ENCODE data around the gene ABCA7.
A peak's percentile ranks its signal among the peaks of the same experiment; 100 is the strongest.

ABCA7 gene

DNA sequence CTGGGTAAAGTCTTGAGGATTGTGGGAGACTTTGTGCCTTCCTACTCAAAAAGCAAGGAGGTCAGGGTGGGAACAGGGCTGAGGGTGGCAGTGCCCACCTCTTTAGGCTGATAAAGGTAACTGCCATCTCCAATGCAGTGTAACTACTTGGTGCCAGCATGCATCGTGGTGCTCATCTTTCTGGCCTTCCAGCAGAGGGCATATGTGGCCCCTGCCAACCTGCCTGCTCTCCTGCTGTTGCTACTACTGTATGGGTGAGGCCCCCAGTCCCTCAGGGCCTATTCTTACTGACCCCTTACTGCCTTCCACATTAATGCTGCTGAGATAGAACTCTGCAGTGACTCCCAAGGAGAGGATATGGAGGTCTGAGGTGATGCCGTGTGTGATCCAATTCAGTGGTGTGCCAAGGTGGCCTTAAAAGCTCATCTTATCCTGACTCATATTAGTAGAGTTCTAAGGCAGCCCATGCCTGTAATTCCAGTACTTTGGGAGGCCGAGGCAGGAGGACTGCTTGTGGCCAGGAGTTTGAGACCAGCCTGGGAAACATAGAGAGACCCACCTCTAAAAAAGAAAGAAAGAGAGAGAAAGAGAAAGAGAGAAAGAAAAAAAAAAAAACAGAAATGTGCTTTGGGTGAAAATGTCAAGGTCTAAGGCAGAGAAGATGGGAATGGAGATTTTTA, 17.4 kb downstream of the ABCA7 start:
- peak; percentile 40 for DNase-seq (ENCODE audit: low read depth)

DNA sequence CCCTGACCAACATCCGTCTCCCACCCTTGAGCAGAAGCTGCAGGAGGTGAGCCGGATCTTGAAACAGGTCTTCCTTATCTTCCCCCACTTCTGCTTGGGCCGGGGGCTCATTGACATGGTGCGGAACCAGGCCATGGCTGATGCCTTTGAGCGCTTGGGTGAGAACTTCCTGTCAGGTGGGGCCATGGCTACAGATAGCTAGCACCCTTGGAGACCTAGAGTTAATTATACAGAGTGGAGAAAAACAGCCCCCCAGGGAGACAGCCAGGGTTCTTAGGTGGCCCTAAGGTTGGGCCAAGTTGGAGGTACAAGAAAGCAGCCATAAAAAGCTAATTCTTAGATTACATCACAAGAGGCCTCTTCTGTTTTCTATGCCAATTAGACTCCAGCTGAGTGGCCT, 18.2 kb downstream of the ABCA7 start:
- no peak for DNase-seq (ENCODE audit: low read depth)

DNA sequence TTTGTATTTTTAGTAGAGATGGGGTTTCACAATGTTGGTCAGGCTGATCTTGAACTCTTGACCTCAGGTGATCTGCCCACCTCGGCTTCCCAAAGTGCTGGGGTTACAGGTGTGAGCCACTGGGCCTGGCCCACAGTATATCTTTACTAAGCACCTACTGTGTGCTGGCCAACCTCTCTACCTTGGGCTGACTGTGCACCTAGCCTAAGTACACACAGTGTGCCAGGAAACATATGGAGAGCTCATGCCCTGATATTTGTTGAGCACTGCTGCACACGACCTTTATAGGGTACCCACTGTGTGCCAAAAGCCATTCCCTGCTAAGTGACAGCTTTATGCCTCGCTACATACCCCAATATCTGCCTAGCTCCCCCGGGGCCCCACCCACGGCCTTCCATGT, 20.8 kb downstream of the ABCA7 start:
- no peak for DNase-seq (ENCODE audit: low read depth)

DNA sequence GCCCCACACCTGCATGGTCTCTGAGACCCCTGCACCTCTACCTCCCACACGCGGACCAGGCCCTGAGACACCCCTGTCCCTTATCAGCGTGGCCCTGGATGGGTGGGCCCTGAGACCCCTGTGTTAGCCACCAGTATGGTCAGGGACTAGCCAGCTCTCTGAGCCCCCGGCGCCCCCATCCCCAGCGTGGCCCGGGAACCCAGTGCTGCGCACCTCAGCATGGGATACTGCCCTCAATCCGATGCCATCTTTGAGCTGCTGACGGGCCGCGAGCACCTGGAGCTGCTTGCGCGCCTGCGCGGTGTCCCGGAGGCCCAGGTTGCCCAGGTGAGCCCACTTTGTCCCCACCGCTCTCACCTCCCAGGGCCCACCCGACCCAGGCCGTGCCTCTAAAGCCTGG, 22.1 kb downstream of the ABCA7 start:
- DNase-seq (ENCODE audit: low read depth), result no peak

DNA sequence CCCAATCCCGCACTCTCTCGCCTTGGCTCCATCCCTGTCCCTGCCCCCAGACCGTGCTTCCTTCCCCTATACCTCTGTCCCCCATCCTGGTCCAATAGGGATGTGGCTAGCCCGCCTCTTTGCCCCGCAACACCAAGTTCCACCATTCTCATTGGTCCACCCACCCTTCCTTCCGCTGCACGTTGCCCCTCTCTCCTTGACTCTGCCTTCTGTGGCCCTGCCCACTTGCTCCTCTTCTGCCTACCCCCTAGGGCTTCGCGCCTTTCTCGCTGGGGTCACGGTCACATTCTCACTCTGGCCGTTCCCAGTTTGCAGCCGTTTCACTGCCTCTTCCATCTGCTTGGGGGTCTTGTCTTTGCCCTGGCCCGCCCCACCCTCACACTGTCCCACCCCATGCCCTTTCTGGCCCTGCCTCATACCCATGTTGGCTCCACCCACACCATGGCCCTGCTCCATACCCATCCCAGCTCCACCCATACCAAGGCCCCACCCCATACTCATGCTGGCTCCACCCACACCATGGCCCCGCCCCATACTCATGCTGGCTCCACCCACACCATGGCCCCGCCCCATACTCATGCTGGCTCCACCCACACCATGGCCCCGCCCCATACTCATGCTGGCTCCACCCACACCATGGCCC, 22.6 kb downstream of the ABCA7 start:
- DNase-seq (ENCODE audit: low read depth), result no peak

DNA sequence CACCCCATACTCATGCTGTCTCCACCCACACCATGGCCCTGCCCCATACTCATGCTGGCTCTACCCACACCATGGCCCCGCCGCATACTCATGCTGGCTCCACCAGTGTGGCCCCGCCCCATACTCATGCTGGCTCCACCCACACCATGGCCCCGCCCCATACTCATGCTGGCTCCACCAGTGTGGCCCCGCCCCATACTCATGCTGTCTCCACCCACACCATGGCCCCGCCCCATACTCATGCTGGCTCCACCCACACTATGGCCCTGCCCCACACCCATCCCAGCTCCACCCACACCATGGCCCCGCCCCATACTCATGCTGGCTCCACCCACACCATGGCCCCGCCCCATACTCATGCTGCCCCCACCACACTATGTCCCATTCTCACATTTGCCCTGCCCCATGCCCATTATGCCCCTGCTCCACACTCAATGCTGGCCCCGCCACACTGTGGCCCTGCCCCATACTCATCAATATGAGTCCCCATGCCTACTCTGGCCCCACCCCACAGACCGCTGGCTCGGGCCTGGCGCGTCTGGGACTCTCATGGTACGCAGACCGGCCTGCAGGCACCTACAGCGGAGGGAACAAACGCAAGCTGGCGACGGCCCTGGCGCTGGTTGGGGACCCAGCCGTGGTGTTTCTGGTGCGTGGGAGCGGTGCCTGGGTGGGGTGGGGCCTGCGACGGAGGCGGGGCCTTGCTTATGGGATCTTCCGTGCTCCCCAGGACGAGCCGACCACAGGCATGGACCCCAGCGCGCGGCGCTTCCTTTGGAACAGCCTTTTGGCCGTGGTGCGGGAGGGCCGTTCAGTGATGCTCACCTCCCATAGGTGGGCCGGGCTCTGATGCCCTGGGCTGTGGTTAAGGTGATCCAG, 23.4 kb downstream of the ABCA7 start:
- no peak for DNase-seq (ENCODE audit: low read depth)

DNA sequence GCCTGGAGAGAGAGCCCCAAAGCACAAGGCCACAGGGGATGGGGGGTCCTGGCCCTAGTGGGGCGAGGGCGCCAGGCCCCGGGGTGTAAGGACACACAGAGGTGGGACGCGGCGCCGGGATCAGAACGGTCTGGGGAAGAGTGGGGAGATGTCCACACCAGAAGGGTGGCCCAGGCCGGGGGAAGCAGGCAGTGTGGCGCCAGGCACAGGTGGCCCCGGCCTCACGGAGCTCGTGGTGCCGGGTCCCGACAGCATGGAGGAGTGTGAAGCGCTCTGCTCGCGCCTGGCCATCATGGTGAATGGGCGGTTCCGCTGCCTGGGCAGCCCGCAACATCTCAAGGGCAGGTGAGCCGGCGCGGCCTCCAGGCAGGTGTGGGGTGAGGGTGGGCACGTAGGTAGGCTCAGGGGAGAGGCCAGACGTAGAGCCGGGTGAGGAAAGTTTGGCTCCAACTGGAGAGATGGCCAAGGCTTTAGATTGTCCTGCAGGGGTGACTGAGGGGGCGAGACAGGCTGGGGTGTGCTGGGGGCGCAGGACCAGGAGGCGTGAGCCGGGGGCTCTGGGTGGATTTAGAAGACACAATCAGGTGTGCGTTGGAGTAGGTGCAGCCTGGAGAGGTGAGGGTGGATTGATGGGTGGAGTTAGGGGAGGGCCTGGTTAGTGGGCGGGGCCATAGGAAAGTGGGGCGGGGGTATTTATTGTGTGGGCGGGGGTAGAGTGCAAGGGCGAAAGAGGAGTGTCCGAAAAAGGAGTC, 24.2 kb downstream of the ABCA7 start:
- DNase-seq (ENCODE audit: low read depth), result no peak

DNA sequence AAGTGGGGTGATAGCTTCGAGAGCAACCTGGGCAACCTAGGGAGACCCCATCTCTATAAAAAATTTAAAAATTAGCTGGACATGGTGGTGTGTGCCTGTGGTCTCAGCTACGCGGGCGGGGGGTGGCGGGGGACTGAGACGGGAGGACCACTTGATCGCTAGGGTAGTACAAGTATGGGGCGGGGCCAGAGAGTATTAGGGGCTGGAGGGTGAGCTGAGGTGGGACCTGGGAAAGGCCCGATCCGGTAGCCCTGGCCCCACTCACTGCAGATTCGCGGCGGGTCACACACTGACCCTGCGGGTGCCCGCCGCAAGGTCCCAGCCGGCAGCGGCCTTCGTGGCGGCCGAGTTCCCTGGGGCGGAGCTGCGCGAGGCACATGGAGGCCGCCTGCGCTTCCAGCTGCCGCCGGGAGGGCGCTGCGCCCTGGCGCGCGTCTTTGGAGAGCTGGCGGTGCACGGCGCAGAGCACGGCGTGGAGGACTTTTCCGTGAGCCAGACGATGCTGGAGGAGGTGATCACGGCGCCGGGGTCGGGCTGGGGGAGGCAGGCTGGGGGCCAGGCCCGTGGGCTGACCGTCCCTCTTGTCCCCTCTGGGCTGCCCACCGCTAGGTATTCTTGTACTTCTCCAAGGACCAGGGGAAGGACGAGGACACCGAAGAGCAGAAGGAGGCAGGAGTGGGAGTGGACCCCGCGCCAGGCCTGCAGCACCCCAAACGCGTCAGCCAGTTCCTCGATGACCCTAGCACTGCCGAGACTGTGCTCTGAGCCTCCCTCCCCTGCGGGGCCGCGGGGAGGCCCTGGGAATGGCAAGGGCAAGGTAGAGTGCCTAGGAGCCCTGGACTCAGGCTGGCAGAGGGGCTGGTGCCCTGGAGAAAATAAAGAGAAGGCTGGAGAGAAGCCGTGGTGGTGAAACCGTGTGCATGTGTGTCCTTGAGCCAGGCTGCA, 25.0 kb downstream of the ABCA7 start:
- peak; percentile 59 for DNase-seq (ENCODE audit: low read depth)

DNA sequence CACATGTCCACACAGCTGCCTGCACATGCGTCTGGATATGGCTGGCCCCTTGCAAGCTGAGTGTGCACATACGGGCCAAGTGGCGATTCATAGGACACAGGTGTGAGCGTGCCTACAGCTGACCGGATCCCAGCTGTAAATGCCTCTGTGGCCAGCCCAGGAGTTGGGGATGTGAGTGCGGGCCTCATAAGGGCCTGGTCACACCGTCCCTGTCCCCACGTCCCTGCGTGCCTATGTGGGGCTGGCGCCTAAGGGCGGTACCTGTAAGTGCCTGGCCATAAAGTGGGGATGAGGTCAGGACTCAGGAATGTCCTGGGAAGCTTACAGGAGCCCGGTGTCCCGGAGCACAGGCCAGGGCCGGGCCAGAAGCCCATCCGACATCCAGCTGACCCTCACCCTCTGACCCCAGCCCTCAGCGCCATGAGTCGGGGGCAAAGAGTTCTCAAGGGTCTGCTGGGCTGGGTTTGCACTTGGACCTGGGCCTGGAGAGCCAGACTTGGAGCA, 25.8 kb downstream of the ABCA7 start:
- no peak for DNase-seq (ENCODE audit: low read depth)

DNA sequence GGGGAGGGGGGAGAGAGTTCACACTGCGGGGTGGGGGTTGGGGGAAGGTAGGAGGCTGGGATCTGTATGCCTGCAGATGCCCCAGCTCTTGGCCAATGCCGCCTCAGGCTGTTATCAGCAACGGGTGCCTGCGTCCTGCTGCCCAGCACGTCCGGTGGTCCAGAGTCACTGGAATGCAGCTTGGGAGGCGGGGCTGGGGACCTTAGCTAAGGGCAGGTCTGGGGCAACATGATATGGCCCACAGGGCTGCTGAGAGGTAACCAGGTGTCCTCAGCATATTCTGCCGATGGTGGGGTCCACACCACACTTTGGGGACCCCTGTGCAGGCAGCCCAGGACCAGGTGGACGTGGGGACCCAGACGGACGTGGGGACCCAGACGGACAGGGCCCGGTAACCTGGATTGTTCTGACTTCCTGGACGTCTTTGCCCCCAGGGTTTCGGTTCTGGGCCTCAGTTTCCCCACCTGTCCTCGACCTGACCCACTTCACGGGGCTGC, 26.4 kb downstream of the ABCA7 start:
- no peak for DNase-seq (ENCODE audit: low read depth)

DNA sequence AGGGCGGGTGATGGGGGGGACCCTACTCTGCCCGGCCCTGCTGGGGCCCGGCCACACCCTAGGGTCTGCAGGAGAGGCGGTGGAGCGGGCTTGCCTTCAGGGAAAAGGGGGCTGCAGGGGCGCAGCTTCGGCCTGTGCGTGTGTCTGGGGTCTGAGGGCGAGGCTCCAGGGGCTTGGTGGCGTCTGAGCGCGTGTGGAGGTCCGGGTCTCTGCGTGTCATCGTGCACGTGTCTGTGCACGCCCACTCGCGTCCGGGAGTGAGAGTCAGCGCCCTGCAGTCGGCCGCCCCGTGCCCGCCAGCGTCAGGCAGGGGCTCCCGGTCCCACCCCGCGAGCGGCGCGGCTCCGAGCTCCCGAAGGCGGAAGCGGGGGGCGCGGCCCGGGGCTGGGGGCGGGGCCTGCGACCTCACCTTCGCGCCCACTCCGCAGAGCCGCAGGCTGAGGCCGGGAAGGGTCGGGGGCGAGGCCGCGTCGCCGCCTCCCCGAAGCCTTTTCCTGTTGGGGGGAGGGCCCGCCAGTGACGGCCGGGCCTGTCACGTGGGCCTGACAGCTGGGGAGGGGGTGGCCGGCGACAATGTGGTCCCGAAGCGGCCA, 26.9 kb downstream of the ABCA7 start, which contains the start of gene ARHGAP45:
TSS of gene ARHGAP45 (plus strand) at position 420 of the 593 bp plus-strand sequence. CDS start 239 bp downstream, outside the sequence.
- DNase-seq (ENCODE audit: low read depth), result no peak

DNA sequence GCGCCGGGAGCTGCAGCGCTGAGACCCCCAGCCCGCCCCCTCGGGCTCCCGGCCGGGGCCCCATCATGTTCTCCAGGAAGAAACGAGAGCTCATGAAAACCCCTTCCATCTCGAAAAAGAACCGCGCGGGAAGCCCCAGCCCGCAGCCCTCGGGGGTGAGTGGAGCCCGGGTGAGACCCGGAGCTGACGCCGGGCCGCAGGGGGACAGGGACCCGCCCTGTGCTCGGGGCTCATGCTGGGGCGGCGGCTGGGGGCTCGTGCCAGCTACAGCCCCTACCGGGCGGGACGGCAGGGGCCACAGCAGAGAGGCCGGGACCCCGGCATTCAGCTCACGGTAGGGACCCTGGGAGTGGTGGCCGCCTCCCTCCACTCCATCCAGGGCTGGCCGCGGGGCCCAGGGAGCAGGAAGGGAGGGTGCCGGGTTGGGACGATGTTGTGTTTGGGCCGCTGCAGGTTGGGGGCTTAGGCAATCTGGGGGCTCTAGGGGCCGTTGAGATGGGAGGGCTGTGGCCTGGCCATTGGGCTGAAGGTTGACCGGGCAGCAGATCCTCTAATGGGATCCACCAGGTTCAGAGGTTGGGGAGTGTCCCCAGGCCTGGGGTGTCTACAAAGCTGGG, 27.5 kb downstream of the ABCA7 start:
- no peak for DNase-seq (ENCODE audit: low read depth)

DNA sequence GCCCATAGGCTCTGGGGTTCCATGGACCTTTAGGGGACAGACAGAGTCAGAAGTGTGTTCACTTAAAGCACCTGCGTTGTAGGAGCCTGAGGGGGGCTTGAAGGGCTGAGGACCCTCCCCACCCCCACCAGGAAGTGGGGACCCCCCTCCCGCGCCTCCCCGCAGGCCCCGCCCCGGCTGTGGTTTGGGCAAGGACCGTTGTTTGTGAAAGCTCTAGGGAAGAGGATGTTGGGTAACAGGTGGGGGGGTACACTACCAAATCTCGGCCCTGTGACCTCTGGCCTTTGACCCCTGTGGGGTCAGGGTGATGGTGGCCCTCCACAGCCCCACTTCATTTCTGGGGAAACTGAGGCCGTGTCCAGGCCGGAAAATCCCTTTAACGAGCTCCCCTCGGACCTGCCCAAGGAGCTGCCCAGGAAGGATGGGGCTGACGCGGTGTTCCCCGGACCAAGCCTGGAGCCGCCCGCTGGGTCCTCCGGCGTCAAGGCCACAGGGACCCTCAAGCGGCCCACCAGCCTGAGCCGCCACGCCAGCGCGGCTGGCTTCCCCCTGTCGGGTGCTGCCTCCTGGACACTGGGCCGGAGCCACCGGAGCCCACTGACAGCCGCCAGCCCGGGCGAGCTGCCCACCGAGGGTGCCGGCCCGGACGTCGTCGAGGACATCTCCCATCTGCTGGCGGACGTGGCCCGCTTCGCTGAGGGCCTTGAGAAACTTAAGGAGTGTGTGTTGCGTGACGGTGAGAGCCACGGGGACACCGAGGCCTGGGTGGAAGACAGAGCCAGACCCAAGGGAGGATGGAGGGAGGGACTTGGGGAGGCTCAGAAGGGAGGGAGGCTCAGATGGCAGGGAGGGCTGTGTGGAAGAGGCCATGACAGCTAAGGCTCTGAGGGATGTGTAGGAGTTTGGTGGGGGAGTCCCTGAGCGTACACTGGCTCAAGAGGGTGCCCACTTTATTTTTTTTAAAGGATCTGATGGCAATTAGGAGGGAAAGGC, 28.4 kb downstream of the ABCA7 start:
- no peak for DNase-seq (ENCODE audit: low read depth)

DNA sequence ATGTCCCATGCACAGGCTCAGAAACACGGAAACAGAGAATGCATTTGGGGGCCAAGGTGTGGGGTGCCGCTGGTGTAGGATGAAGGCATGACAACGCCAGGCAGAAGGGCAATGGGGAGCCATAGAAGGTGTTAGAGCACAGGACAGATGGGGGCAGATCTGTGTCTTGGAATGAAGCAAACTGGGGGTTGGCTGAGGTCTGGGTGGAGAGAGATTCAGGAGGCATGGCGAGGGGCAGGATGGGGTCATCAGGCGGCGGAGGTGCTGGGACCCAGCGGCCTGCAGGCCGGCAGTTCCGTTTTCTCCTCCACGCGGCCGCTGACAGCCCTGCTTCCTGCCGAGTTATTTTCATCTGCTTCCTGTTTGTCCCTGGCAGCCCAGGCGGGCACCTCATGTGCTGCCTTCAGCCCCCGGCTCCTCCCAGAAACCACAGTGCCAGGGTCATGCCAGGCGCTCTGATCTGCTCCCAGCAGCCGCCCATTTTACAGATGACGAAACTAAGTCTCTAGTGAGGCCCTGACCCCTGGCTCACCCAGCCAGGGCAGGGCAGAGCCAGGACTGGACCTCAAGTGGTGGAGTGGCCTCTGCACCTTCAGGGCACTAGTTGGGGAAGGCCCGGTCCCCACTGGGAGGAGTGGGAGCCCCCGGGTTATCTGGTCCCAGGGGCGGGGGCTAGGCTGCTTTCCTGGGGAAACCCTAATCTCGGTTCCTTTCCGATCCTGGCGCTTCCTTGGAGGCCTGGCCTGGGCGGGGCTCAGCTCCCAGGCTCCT, 29.3 kb downstream of the ABCA7 start:
- DNase-seq (ENCODE audit: low read depth), result no peak

DNA sequence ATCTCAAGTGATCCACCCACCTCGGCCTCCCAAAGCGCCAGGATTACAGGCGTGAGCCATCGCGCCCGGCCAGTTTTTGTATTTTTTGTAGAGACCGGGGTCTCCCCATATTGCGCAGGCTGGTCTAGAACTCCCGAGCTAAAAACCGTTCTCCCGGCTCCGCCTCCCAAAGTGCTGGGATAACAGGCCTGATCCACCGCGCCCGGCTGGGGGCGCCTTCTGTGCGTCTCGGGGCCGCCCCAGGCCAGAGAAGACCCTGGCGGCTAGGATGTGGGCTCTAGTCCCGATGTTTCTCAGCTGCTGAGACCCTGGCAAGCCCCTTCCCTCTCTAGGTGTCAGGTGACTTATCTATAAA, 30.6 kb downstream of the ABCA7 start:
- no peak for DNase-seq (ENCODE audit: low read depth)

DNA sequence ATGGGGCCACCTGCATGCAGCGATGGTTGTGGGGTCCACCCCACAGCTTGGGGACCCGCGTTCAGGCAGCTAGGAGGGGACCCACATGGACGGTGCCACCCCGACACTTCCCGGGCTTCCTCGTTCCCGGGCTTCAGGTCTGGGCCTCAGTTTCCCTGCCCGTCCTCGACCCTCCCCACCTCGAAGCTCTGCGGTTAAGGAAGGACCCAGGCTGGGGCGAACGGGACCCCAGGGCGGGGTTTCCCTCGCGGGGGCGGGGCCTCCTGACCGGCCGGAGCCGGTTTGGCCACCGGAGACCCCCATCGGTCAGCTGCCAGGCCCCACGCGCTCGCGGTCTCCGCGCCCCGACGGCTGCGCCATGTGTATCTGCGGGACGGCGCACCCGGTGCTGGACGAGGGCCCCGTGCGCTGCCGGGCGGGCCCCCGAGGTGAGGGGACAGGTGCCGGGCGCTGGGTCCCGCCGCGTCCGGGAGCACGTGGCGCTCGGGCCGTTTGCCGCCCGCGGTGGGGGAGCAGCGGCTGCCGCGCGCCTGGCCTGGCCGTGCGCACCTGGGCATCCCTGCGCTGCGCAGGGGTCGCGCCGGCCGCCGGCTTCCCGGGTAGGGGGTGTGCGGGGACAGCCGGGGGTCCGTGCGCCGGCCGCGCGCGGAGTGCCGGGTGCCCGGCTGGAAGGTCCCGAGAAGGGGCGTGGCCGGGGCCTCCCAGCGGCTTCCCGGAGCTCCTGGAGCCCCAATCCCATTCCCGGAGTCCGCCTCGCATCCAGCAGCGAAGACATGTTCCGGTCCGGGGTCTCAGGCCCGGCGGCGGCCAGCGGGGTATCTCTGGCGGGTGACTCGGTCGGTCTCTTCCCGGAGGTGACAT, 31.3 kb downstream of the ABCA7 start:
- no peak for DNase-seq (ENCODE audit: low read depth)
